Heart right ventricle (tissue), 16 donors: ENCODE measurements around the gene AXIN1. TPM values are rescaled to one million over a fixed set of nuclear protein-coding genes. Genes with fewer than 3 reads are reported as not detected.

Experiments used
- ATAC-seq, 8 donors: fragments of 200-7000 bp; cut with Tn5 transposase; one replicate each; pipeline ENCODE4 v1.9.1; 2020; ENCODE audit warnings: mild to moderate bottlenecking in 8 of 8, moderate library complexity in 8 of 8, moderate number of reproducible peaks in 1 of 8
- DNase-seq, 2 donors: peaks; one replicate each; pipeline ENCODE4 v3.0.0-alpha.2; 2020
- H3K27ac ChIP-seq, 10 donors: fragments of 200-600 bp; sonication (generic) in 2 of 10; one replicate each; pipeline versions ENCODE4 v1.5.0 to v1.8.0; 2020 to 2022; ENCODE audit warnings: mild to moderate bottlenecking in 3 of 10
- H3K27me3 ChIP-seq, 7 donors: fragments of 200-600 bp; one replicate each; pipeline ENCODE4 v1.8.0; 2021 to 2022; ENCODE audit warnings: mild to moderate bottlenecking in 2 of 7
- H3K36me3 ChIP-seq, 9 donors: fragments of 200-600 bp; sonication (generic) in 1 of 9; one replicate each; pipeline versions ENCODE4 v1.5.0 to v1.8.0; 2020 to 2022; ENCODE audit warnings: mild to moderate bottlenecking in 2 of 9
- H3K4me1 ChIP-seq, 9 donors: fragments of 200-600 bp; sonication (generic) in 1 of 9; one replicate each; pipeline versions ENCODE4 v1.5.0 to v1.8.0; 2020 to 2022; ENCODE audit warnings: mild to moderate bottlenecking in 4 of 9
- H3K4me3 ChIP-seq, 10 donors: fragments of 200-600 bp; sonication (generic) in 2 of 10; one replicate each; pipeline versions ENCODE4 v1.5.0 to v1.8.0; 2020 to 2022; ENCODE audit warnings: mild to moderate bottlenecking in 7 of 10, moderate library complexity in 2 of 10
- H3K9me3 ChIP-seq, 11 donors: fragments of 200-600 bp in 10 of 11; sonication (generic) in 2 of 11; one replicate each; pipeline versions ENCODE4 v1.5.0 to v1.8.0; 2013 to 2022; ENCODE audit warnings: mild to moderate bottlenecking in 2 of 11, control low read depth in 1 of 11, moderate library complexity in 1 of 11
- CTCF ChIP-seq, 9 donors: fragments of 200-600 bp; sonication (generic) in 2 of 9; IDR thresholded peaks; one replicate each; pipeline versions ENCODE4 v1.5.0 to v1.8.0; 2021 to 2022; ENCODE audit warnings: antibody characterized with exemption in 9 of 9, mild to moderate bottlenecking in 5 of 9, moderate library complexity in 1 of 9
- WGBS, 2 donors: extraction: QIAGEN DNeasy Blood & Tissue Kit; methylation state at CpG; one replicate each; pipeline ENCODE4 v1.1.7; 2013; ENCODE audit warnings: inconsistent platforms in 1 of 2; 5-methylcytosine and 5-hydroxymethylcytosine counted together
- intact Hi-C, 10 donors: fragments of 100-400 bp; cut with DNase I; formaldehyde crosslinking; loops; one replicate each; pipeline versions ENCODE4 v1.11.1 to v1.14.2; 2022
- polyA plus RNA-seq, 2 donors: library from polyadenylated mRNA; stranded (reverse); fragments of 200-250 nt; gene quantifications; one replicate each; pipeline ENCODE4 v1.2.3, GENCODE V29; 2013
- total RNA-seq, 10 donors: library from RNA; stranded (reverse); fragmentation: NEBNext Ultra II Directional in 3 of 10; extraction: Animal tissue kit (Norgen Biotek cat#: 25700) in 3 of 10; gene quantifications; one replicate each; pipeline versions ENCODE4 v1.2.1 to v1.2.4, GENCODE V29; 2021 to 2023
- donor health status: Arrhythmogenic right ventricular cardiomyopathy.
- donor health status: ischemic (EF 13 %, LVEDD 7.1; RV severe dilation, severe dysfunction).
- donor health status: healthy with polysubstance abuse.
- donor health status: DM: no; HTN: yes; CAD: no.
- donor health status: DM: no; HTN: no; CAD: no.
- donor health status: ischemic (EF 25% LVEDD 6.9; RV normal size, moderate dysfunction).
- donor health status: ischemic (EF 25% LVEDD 5.7; RV mildly dilated, moderate dysfunction).
- donor health status: healthy.
- donor health status: DM: yes; HTN: yes; CAD: no.
- donor health status: Ischemic cardiomyopathy.
- donor health status: ischemic (EF 35%, LVEDD 5.7; RV mildly dilated, moderate dysfunction).
- donor health status: nonischemic (EF 11% LVEDD 7.7; RV severe dilation, severe dysfunction).
- donor health status: DM: yes; HTN: yes; CAD: no.
- donor health status: PGD.
- donor health status: ischemic (EF 29% LVEDD 5.4; RV normal size, mild dysfunction).
- donor health status: nonischemic (EF 23%, LVEDD 6.1; RV moderate dilation, normal function).

Gene AXIN1
- total and polyA plus RNA-seq, 12 donors = 7.7 to 16.1 (median 9.5) TPM

GRCh38 chr16:360698-361336 is 8.3 kb upstream of the AXIN1 start:
- ATAC-seq = no peak
- no peak overlapping the region for H3K4me3 ChIP-seq
- WGBS, 2 donors = 93 to 94% methylated on average over 47 of the region's 47 CpGs
- no peaks in the 10 kb centered on the region for H3K36me3 ChIP-seq
- peaks cover 0 to 7% (median 0%) of the 10 kb centered on the region in 9 donors for H3K4me1 ChIP-seq
- intact Hi-C loops = loop anchor here in 6 of 10 donors (5.0 kb wide), 2 partner anchors 244 to 254 kb away; no protein-coding TSS in a partner anchor
- no peak for DNase-seq
- H3K9me3 ChIP-seq = no peaks in the 10 kb centered on the region
- H3K27me3 ChIP-seq = peaks cover 0 to 13% (median 3%) of the 10 kb centered on the region in 7 donors
- TF ChIP-seq CTCF (IDR thresholded peaks at IDR 0.05) = no peak
- no peak overlapping the region for H3K27ac ChIP-seq

GRCh38 chr16:359871-360697 is 7.6 kb upstream of the AXIN1 start:
- Histone ChIP-seq H3K4me3 (no peak overlapping the region), H3K36me3 (no peaks in the 10 kb centered on the region), H3K27me3 (peaks cover 0 to 13% (median 3%) of the 10 kb centered on the region in 7 donors), H3K9me3 (no peaks in the 10 kb centered on the region), H3K27ac (no peak overlapping the region), H3K4me1 (peaks cover 0 to 7% (median 0%) of the 10 kb centered on the region in 9 donors)
- 91 to 92% methylated on average over 47 of the region's 47 CpGs for WGBS, 2 donors
- DNase-seq = no peak
- intact Hi-C loops = loop anchor here in 6 of 10 donors (5.0 to 10.0 kb wide), 4 partner anchors 125 to 253 kb away; partner anchors contain the start of genes FAM234A (in 1 of the 6) and LUC7L (in 1 of the 6)
- TF ChIP-seq CTCF (IDR thresholded peaks at IDR 0.05) = no peak
- no peak for ATAC-seq

- intact Hi-C loops = loop anchor here in 2 of 10 donors (10.0 kb wide), 2 partner anchors 124 to 134 kb away; partner anchors contain the start of genes FAM234A (in 1 of the 2) and LUC7L (in 1 of the 2)
- TF ChIP-seq CTCF (IDR thresholded peaks at IDR 0.05) = no peak
- DNase-seq (no peak), ATAC-seq (no peak)
- WGBS, 2 donors = 82% methylated on average over 19 of the region's 19 CpGs
- Histone ChIP-seq H3K9me3 (no peaks in the 10 kb centered on the region), H3K27ac (no peak overlapping the region), H3K27me3 (peaks cover 0 to 12% (median 3%) of the 10 kb centered on the region in 7 donors), H3K4me1 (peaks cover 0 to 7% (median 0%) of the 10 kb centered on the region in 9 donors), H3K36me3 (no peaks in the 10 kb centered on the region), H3K4me3 (no peak overlapping the region)
Observed at GRCh38 chr16:359067-359763, 6.7 kb upstream of the AXIN1 start.

- TF ChIP-seq CTCF (IDR thresholded peaks at IDR 0.05) = no peak
- no peak overlapping the region for H3K27ac ChIP-seq
- no peak overlapping the region for H3K4me3 ChIP-seq
- DNase-seq (no peak), ATAC-seq (no peak)
- H3K36me3 ChIP-seq = no peaks in the 10 kb centered on the region
- no peaks in the 10 kb centered on the region for H3K27me3 ChIP-seq
- no peaks in the 10 kb centered on the region for H3K9me3 ChIP-seq
- intact Hi-C loops = loop anchor here in 2 of 10 donors (10.0 kb wide), 2 partner anchors 122 to 132 kb away; partner anchors contain the start of genes FAM234A (in 1 of the 2) and LUC7L (in 1 of the 2)
- 65 to 76% methylated on average over 10 to 12 of the region's 12 CpGs for WGBS, 2 donors
- H3K4me1 ChIP-seq = peaks cover 0 to 8% (median 6%) of the 10 kb centered on the region in 9 donors
Observed at GRCh38 chr16:356741-357140, 4.2 kb upstream of the AXIN1 start.
